Heart left ventricle (tissue), 16 donors: Measurements from ENCODE around the gene DPP10. TPM values are rescaled to one million over a fixed set of nuclear protein-coding genes. Genes with fewer than 3 reads are reported as not detected.
"Not testable (repeated sequence)": the region's sequence is repeated elsewhere in the genome, so short reads cannot be mapped to it uniquely, and the experiment has no call there.

Source experiments
- ATAC-seq, 4 donors: fragments of 200-7000 bp; cut with Tn5 transposase; one replicate each; pipeline ENCODE4 v1.9.1; 2020 to 2022; ENCODE audit warnings: moderate library complexity in 4 of 4, mild to moderate bottlenecking in 3 of 4, moderate number of reproducible peaks in 1 of 4
- DNase-seq, 5 donors: peaks; one replicate each; pipeline ENCODE4 v3.0.0-alpha.2; 2020
- H3K27ac ChIP-seq, 12 donors: fragments of 200-600 bp; sonication (generic) in 4 of 12; one replicate each; pipeline versions ENCODE4 v1.5.0 to v1.8.0; 2016 to 2022; ENCODE audit warnings: mild to moderate bottlenecking in 2 of 12
- H3K27me3 ChIP-seq, 9 donors: fragments of 200-600 bp; sonication (generic) in 2 of 9; one replicate each; pipeline versions ENCODE4 v1.5.1 to v1.8.0; 2016 to 2022; ENCODE audit warnings: mild to moderate bottlenecking in 3 of 9
- H3K36me3 ChIP-seq, 9 donors: fragments of 200-600 bp; sonication (generic) in 2 of 9; one replicate each; pipeline versions ENCODE4 v1.5.0 to v1.8.0; 2018 to 2022; ENCODE audit warnings: mild to moderate bottlenecking in 2 of 9
- H3K4me1 ChIP-seq, 12 donors: fragments of 200-600 bp; sonication (generic) in 4 of 12; one replicate each; pipeline versions ENCODE4 v1.5.0 to v1.8.0; 2016 to 2022; ENCODE audit warnings: mild to moderate bottlenecking in 3 of 12
- H3K4me3 ChIP-seq, 12 donors: fragments of 200-600 bp; sonication (generic) in 4 of 12; one replicate each; pipeline versions ENCODE4 v1.5.0 to v1.8.0; 2017 to 2022; ENCODE audit warnings: mild to moderate bottlenecking in 9 of 12, moderate library complexity in 4 of 12
- H3K9me3 ChIP-seq, 12 donors: fragments of 200-600 bp; sonication (generic) in 4 of 12; one replicate each; pipeline versions ENCODE4 v1.5.0 to v1.8.0; 2016 to 2022; ENCODE audit warnings: mild to moderate bottlenecking in 1 of 12
- POLR2A ChIP-seq, 2 donors: fragments of 450-650 bp; IDR thresholded peaks; one replicate each; pipeline ENCODE4 v1.6.1; 2017; ENCODE audit warnings: antibody characterized with exemption in 2 of 2, mild to moderate bottlenecking in 2 of 2, moderate library complexity in 2 of 2
- WGBS, 4 donors: extraction: QIAGEN DNeasy Blood & Tissue Kit in 2 of 4; methylation state at CpG; one replicate each; pipeline versions ENCODE4 v1.1.5 to v1.1.7; 2013 to 2018; 5-methylcytosine and 5-hydroxymethylcytosine counted together
- intact Hi-C, 10 donors: fragments of 100-400 bp; cut with DNase I; formaldehyde crosslinking; loops; one replicate each; pipeline versions ENCODE4 v1.11.1 to v1.14.2; 2022
- polyA plus RNA-seq, 2 donors: library from polyadenylated mRNA; stranded (reverse); fragments of 200-250 nt; gene quantifications; one replicate each; pipeline ENCODE4 v1.2.3, GENCODE V29; 2013
- total RNA-seq, 9 donors: library from RNA; depleted of rRNA in 2 of 9; stranded (reverse); fragments of >200 nt in 2 of 9; fragmentation: NEBNext Ultra II Directional in 3 of 9; extraction: Animal tissue kit (Norgen Biotek cat#: 25700) in 3 of 9; gene quantifications; one replicate each; pipeline versions ENCODE4 v1.1.0 to v1.2.4, GENCODE V29; 2016 to 2023
- TF ChIP-seq, protein P1 (sequence below), 12 donors: fragments of 200-600 bp; sonication (generic) in 4 of 12; IDR thresholded peaks; one replicate each; pipeline versions ENCODE4 v1.5.0 to v1.8.0; 2018 to 2022; ENCODE audit warnings: antibody characterized with exemption in 12 of 12, mild to moderate bottlenecking in 5 of 12
- donor health status: ischemic (EF 13 %, LVEDD 7.1; RV severe dilation, severe dysfunction).
- donor health status: healthy with polysubstance abuse.
- donor health status: DM: no; HTN: yes; CAD: no.
- donor health status: DM: no; HTN: no; CAD: no.
- donor health status: ischemic (EF 25% LVEDD 6.9; RV normal size, moderate dysfunction).
- donor health status: ischemic (EF 25% LVEDD 5.7; RV mildly dilated, moderate dysfunction).
- donor health status: healthy.
- donor health status: DM: yes; HTN: yes; CAD: no.
- donor health status: ischemic (EF 35%, LVEDD 5.7; RV mildly dilated, moderate dysfunction).
- donor health status: nonischemic (EF 11% LVEDD 7.7; RV severe dilation, severe dysfunction).
- donor health status: DM: yes; HTN: yes; CAD: no.
- donor health status: PGD.
- donor health status: ischemic (EF 29% LVEDD 5.4; RV normal size, mild dysfunction).
- donor health status: nonischemic (EF 23%, LVEDD 6.1; RV moderate dilation, normal function).

Gene DPP10
- total and polyA plus RNA-seq, 11 donors = 0.88 TPM; not detected in 10

GRCh38 chr2:114518738-114519137 lies 76.3 kb downstream of the DPP10 start:
- TF ChIP-seq, protein P1, sequence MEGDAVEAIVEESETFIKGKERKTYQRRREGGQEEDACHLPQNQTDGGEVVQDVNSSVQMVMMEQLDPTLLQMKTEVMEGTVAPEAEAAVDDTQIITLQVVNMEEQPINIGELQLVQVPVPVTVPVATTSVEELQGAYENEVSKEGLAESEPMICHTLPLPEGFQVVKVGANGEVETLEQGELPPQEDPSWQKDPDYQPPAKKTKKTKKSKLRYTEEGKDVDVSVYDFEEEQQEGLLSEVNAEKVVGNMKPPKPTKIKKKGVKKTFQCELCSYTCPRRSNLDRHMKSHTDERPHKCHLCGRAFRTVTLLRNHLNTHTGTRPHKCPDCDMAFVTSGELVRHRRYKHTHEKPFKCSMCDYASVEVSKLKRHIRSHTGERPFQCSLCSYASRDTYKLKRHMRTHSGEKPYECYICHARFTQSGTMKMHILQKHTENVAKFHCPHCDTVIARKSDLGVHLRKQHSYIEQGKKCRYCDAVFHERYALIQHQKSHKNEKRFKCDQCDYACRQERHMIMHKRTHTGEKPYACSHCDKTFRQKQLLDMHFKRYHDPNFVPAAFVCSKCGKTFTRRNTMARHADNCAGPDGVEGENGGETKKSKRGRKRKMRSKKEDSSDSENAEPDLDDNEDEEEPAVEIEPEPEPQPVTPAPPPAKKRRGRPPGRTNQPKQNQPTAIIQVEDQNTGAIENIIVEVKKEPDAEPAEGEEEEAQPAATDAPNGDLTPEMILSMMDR (IDR thresholded peaks at IDR 0.05) = no peak
- TF ChIP-seq POLR2A (IDR thresholded peaks at IDR 0.05) = no peak
- no peaks in the 10 kb centered on the region for H3K4me1 ChIP-seq
- 80 to 88% (median 88%) methylated on average over 5 of the region's 5 CpGs for WGBS, 4 donors
- H3K27ac ChIP-seq = no peak overlapping the region
- peaks cover 0 to 4% (median 0%) of the 10 kb centered on the region in 12 donors for H3K9me3 ChIP-seq
- DNase-seq (no peak), ATAC-seq (no peak)
- no peaks in the 10 kb centered on the region for H3K36me3 ChIP-seq
- intact Hi-C loops = no loop called here
- no peaks in the 10 kb centered on the region for H3K27me3 ChIP-seq
- H3K4me3 ChIP-seq = no peak overlapping the region

GRCh38 chr2:114522612-114523011 lies 80.2 kb downstream of the DPP10 start:
- intact Hi-C loops, H3K27ac ChIP-seq, DNase-seq, H3K9me3 ChIP-seq, H3K27me3 ChIP-seq, ATAC-seq, H3K4me3 ChIP-seq, H3K4me1 ChIP-seq, H3K36me3 ChIP-seq: not testable (repeated sequence)
- WGBS, 4 donors = 77 to 84% (median 78%) methylated on average over 4 of the region's 4 CpGs

DNA sequence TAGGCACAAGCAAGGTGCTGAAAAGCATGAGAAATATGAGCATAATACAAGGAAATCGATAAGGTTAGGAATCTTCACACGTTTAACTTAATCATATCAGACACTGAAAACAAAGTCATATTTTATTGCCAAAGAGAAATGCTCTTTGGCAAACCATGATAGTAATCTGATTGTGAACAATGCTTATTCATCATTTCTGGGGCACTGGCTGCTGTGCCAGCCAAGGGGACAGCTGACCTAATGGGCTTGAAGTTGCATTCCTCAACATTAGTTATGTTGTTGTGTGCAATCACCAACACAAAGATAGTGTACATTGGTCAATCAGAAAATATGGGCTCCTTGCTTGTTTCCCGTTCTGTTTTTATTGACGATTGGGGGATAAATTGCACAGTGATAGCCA lies 83.5 kb downstream of the DPP10 start:
- intact Hi-C loops = no loop called here
- TF ChIP-seq, protein P1 (IDR thresholded peaks at IDR 0.05) = no peak
- TF ChIP-seq POLR2A (IDR thresholded peaks at IDR 0.05) = no peak
- H3K27ac ChIP-seq = no peak overlapping the region
- H3K4me3 ChIP-seq = no peak overlapping the region
- no peak for ATAC-seq
- no peaks in the 10 kb centered on the region for H3K36me3 ChIP-seq
- WGBS, 4 donors = 79 to 86% (median 85%) methylated on average over 4 of the region's 4 CpGs
- H3K27me3 ChIP-seq = no peaks in the 10 kb centered on the region
- H3K4me1 ChIP-seq = no peaks in the 10 kb centered on the region
- H3K9me3 ChIP-seq = peaks cover 0 to 4% (median 0%) of the 10 kb centered on the region in 12 donors
- DNase-seq = no peak

DNA sequence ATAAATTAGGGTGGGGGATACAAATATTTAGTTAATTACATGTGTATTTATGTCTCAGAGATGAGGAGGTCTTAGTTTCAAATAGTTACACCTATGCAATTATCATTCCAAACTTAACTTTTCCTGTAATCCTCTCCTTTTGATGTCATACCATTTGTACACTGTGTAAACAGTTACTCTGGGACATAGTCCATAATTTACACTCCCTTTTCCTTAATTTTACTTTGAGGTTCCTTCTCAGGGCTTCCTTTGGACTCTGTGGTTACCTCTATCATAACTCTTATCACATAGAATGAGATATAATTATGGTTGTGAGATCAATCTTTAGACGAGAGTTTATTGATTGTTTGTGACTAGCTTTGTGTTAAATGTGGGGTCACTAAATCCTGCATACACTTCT lies 84.4 kb downstream of the DPP10 start:
- TF ChIP-seq, protein P1 (IDR thresholded peaks at IDR 0.05) = no peak
- no peak for TF ChIP-seq POLR2A (IDR thresholded peaks at IDR 0.05)
- intact Hi-C loops = no loop called here
- Histone ChIP-seq H3K27ac (no peak overlapping the region), H3K4me3 (no peak overlapping the region), H3K9me3 (peaks cover 0 to 4% (median 0%) of the 10 kb centered on the region in 12 donors), H3K4me1 (no peaks in the 10 kb centered on the region), H3K27me3 (no peaks in the 10 kb centered on the region), H3K36me3 (no peaks in the 10 kb centered on the region)
- 67 to 87% (median 76%) methylated on average over 1 of the region's 1 CpG for WGBS, 4 donors
- no peak for ATAC-seq
- no peak for DNase-seq

DNA sequence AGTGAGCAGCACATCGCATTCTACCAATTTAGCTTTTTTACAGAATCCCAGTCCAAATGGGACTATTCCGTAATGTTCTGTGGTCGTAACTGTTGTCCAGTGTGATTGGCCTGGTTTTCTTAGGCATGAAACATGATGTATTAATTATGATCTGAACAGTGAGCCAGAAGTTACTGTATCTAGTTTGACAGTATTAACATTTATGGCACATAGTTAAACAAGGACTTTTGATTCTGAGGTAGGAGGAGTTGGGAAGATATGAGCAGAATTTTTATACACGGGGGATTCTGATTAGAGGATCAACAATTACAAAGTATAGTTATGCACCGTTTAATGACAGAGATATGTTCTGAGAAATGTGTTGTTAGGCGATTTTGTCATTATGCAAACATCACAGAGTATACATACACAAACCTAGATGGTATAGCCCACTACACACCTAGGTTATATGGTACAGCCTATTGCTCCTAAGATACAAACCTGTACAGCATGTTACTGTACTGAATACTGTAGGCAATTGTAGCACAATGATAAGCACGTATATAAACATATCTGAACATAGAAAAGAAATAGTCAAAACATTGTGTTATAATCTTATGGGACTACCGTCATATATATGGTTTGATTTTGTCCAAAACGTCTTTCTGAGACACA lies 85.0 kb downstream of the DPP10 start:
- intact Hi-C loops = no loop called here
- 75 to 81% (median 78%) methylated on average over 9 of the region's 9 CpGs for WGBS, 4 donors
- Histone ChIP-seq H3K4me3 (no peak overlapping the region), H3K36me3 (no peaks in the 10 kb centered on the region), H3K9me3 (peaks cover 0 to 4% (median 0%) of the 10 kb centered on the region in 12 donors), H3K4me1 (no peaks in the 10 kb centered on the region), H3K27me3 (no peaks in the 10 kb centered on the region), H3K27ac (no peak overlapping the region)
- ATAC-seq (no peak), DNase-seq (no peak)
- TF ChIP-seq, protein P1 (IDR thresholded peaks at IDR 0.05) = no peak
- TF ChIP-seq POLR2A (IDR thresholded peaks at IDR 0.05) = no peak
